ENCODE results near the gene HPX.

HPX gene

DNA sequence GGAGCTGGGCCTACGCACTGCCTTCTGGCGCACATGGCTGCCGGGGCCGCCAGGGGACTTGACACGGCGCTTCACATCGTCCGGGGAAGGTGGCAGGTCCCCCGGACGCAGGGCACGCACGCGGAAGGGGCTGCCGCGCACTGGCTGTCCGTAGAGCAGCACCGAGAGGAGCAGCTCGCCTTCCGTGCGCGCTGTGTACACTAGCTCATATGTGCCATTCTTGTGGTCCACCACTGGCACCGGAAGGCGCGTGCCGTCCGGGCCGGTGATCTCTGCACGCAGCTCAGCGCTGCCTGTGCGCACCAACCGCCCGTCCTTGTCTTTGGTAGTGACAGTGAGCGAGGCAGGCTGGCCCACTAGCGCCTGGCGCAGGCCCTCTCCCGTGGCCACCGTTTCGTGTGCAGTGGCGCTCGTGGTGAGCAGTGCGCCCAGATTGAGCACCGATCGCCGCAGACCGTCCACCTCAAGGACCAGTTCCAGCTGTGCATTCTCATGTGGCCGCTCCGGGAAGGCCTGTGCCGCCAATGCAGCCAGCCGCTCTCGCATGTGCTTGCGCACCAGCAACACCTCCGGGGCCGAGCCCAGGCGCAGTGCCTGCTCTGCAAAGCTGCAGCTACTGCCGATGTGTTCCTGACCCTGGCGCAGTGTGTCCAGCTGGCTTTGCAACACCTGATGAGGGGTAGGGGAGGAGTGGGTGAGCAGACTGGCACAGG is 15.7 kb upstream of the HPX start:
- Histone ChIP-seq H3K4me3 (ENCODE audit: low read length) (no peak overlapping the region), H4K20me1 (ENCODE audit: insufficient read depth, low read length) (no peaks in the 10 kb centered on the region), H3K36me3 (replicated peaks; ENCODE audit: low read depth, low read length) (no peaks in the 10 kb centered on the region), H3K9ac (ENCODE audit: low read length) (no peak overlapping the region), H3K27ac (ENCODE audit: low read length) (no peak overlapping the region), H2AFZ (ENCODE audit: low read depth, low read length) (no peak overlapping the region), H3K79me2 (ENCODE audit: low read length) (no peaks in the 10 kb centered on the region), H3K4me1 (ENCODE audit: low read length) (no peaks in the 10 kb centered on the region), H3K27me3 (ENCODE audit: low read depth, low read length) (no peaks in the 10 kb centered on the region), H3K9me3 (ENCODE audit: insufficient read depth, low read length) (no peaks in the 10 kb centered on the region), H3K4me2 (ENCODE audit: low read length) (no peak overlapping the region)
- TF ChIP-seq EZH2phosphoT487 (IDR thresholded peaks at IDR 0.05; ENCODE audit: low read depth): no peak
- TF ChIP-seq, protein P1, sequence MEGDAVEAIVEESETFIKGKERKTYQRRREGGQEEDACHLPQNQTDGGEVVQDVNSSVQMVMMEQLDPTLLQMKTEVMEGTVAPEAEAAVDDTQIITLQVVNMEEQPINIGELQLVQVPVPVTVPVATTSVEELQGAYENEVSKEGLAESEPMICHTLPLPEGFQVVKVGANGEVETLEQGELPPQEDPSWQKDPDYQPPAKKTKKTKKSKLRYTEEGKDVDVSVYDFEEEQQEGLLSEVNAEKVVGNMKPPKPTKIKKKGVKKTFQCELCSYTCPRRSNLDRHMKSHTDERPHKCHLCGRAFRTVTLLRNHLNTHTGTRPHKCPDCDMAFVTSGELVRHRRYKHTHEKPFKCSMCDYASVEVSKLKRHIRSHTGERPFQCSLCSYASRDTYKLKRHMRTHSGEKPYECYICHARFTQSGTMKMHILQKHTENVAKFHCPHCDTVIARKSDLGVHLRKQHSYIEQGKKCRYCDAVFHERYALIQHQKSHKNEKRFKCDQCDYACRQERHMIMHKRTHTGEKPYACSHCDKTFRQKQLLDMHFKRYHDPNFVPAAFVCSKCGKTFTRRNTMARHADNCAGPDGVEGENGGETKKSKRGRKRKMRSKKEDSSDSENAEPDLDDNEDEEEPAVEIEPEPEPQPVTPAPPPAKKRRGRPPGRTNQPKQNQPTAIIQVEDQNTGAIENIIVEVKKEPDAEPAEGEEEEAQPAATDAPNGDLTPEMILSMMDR (IDR thresholded peaks at IDR 0.05; ENCODE audit: low read depth, low read length): no peak

DNA sequence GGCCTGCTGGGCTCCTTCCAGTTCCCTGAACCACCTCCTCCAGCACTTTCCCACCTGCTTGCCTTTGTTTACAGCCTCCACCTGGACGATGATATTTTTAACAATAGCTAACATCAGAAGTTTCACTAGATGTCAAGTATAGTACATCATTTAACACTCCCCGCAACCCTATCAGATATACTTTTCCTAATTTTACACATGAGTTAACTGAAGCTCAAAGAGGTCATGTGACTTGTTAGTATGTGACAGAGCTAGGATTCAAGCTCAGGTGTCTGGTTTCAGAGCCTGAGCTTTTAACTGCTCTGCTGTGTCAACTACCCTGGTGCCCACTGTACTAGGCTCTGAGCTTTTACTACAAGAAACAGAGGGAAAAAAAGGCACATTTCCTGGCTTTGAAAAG is 14.3 kb upstream of the HPX start:
- no peaks in the 10 kb centered on the region for H3K36me3 ChIP-seq (replicated peaks; ENCODE audit: low read depth, low read length)
- no peaks in the 10 kb centered on the region for H3K4me1 ChIP-seq (ENCODE audit: low read length)
- no peak overlapping the region for H3K4me3 ChIP-seq (ENCODE audit: low read length)
- H3K9ac ChIP-seq (ENCODE audit: low read length): no peak overlapping the region
- H3K9me3 ChIP-seq (ENCODE audit: insufficient read depth, low read length): no peaks in the 10 kb centered on the region
- no peaks in the 10 kb centered on the region for H4K20me1 ChIP-seq (ENCODE audit: insufficient read depth, low read length)
- TF ChIP-seq, protein P1 (IDR thresholded peaks at IDR 0.05; ENCODE audit: low read depth, low read length): no peak
- no peak for TF ChIP-seq EZH2phosphoT487 (IDR thresholded peaks at IDR 0.05; ENCODE audit: low read depth)
- H2AFZ ChIP-seq (ENCODE audit: low read depth, low read length): no peak overlapping the region
- no peak overlapping the region for H3K4me2 ChIP-seq (ENCODE audit: low read length)
- H3K79me2 ChIP-seq (ENCODE audit: low read length): no peaks in the 10 kb centered on the region
- no peaks in the 10 kb centered on the region for H3K27me3 ChIP-seq (ENCODE audit: low read depth, low read length)
- no peak overlapping the region for H3K27ac ChIP-seq (ENCODE audit: low read length)

DNA sequence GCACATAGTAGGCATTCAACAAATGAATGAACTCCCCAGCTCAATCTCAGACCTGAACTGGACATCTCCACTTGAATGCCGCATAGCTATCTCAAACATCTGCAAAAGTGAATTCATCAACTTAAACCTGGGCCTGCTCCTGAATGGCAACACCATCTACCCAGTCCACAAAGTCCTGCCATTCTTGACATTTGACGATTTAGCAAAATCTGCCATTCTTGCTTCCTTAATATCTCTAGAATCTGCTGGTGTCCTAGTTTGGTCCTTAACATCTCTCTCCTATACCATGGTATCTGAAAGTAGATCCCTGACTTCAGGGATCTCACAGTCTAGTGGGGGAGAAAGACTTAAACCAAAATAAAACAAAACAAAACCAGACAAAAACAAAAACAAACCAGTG is 12.4 kb upstream of the HPX start:
- TF ChIP-seq EZH2phosphoT487 (IDR thresholded peaks at IDR 0.05; ENCODE audit: low read depth): no peak
- TF ChIP-seq, protein P1 (IDR thresholded peaks at IDR 0.05; ENCODE audit: low read depth, low read length): no peak
- Histone ChIP-seq H3K36me3 (replicated peaks; ENCODE audit: low read depth, low read length) (no peaks in the 10 kb centered on the region), H3K4me1 (ENCODE audit: low read length) (no peaks in the 10 kb centered on the region)

DNA sequence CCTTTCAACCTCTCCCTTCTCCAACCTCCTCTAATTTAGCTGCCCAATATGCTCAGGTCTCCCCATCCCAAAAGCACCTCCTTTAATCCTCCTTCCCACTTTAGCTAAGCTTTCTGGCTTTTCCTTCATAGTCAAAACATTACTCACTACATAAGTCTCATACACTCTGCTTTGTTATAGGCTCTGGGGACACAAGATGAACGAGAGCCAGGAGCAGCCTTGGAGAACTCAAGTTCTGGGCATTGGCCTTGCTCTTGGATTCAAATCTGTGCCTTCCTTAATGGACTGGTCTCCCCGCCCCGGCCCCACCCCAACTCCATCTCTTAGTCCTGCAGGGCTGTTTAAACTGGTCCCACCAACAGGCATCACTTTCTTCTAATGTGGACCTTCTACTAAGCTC is 11.4 kb upstream of the HPX start:
- H3K27ac ChIP-seq (ENCODE audit: low read length): no peak overlapping the region
- H3K4me1 ChIP-seq (ENCODE audit: low read length): no peaks in the 10 kb centered on the region
- TF ChIP-seq, protein P1 (IDR thresholded peaks at IDR 0.05; ENCODE audit: low read depth, low read length): no peak
- TF ChIP-seq EZH2phosphoT487 (IDR thresholded peaks at IDR 0.05; ENCODE audit: low read depth): no peak
- H4K20me1 ChIP-seq (ENCODE audit: insufficient read depth, low read length): no peaks in the 10 kb centered on the region
- no peaks in the 10 kb centered on the region for H3K27me3 ChIP-seq (ENCODE audit: low read depth, low read length)
- H3K9me3 ChIP-seq (ENCODE audit: insufficient read depth, low read length): no peaks in the 10 kb centered on the region
- H3K36me3 ChIP-seq (replicated peaks; ENCODE audit: low read depth, low read length): no peaks in the 10 kb centered on the region
- H3K4me3 ChIP-seq (ENCODE audit: low read length): no peak overlapping the region
- H3K9ac ChIP-seq (ENCODE audit: low read length): no peak overlapping the region
- H3K4me2 ChIP-seq (ENCODE audit: low read length): no peak overlapping the region
- no peaks in the 10 kb centered on the region for H3K79me2 ChIP-seq (ENCODE audit: low read length)
- H2AFZ ChIP-seq (ENCODE audit: low read depth, low read length): no peak overlapping the region

More for the DNA sequence above, 12.4 kb upstream of the HPX start:
- H3K9ac ChIP-seq (ENCODE audit: low read length): no peak overlapping the region
- no peaks in the 10 kb centered on the region for H3K27me3 ChIP-seq (ENCODE audit: low read depth, low read length)
- no peak overlapping the region for H2AFZ ChIP-seq (ENCODE audit: low read depth, low read length)
- no peak overlapping the region for H3K4me3 ChIP-seq (ENCODE audit: low read length)
- no peak overlapping the region for H3K27ac ChIP-seq (ENCODE audit: low read length)
- H3K79me2 ChIP-seq (ENCODE audit: low read length): no peaks in the 10 kb centered on the region
- no peaks in the 10 kb centered on the region for H3K9me3 ChIP-seq (ENCODE audit: insufficient read depth, low read length)
- H4K20me1 ChIP-seq (ENCODE audit: insufficient read depth, low read length): no peaks in the 10 kb centered on the region
- H3K4me2 ChIP-seq (ENCODE audit: low read length): no peak overlapping the region
